ENCODE results near the gene NAP1L4.

- no peak for TF ChIP-seq EZH2phosphoT487 (IDR thresholded peaks at IDR 0.05; ENCODE audit: insufficient read depth, low read depth)
- no peak for TF ChIP-seq EZH2 (IDR thresholded peaks at IDR 0.05; ENCODE audit: insufficient read depth, poor library complexity, severe bottlenecking)
These were observed 22.8 kb upstream of the NAP1L4 start for GRCh38 chr11:3014943-3015342.
